HAP-1 (cell line): ENCODE data around the gene BEAN1.
A peak's percentile ranks its signal among the peaks of the same experiment; 100 is the strongest.

ENCODE experiments used
- DNase-seq, 2 experiments: peaks; one replicate each; pipeline ENCODE4 v3.0.0-alpha.2; 2016 to 2020; ENCODE audit warnings: low spot score in 2 of 2
- H3K27me3 ChIP-seq: fragments of 250-450 bp; sonication (Bioruptor Pico); 2 replicates; pipeline ENCODE4 v1.5.1; 2020; ENCODE audit warnings: low read depth, mild to moderate bottlenecking, moderate library complexity
- H3K36me3 ChIP-seq: fragments of 250-450 bp; sonication (Bioruptor Pico); replicated peaks from 2 replicates; pipeline ENCODE4 v1.5.1; 2020; ENCODE audit warnings: mild to moderate bottlenecking
- H3K4me1 ChIP-seq: fragments of 250-450 bp; sonication (Bioruptor Pico); 2 replicates; pipeline ENCODE4 v1.5.1; 2020; ENCODE audit warnings: mild to moderate bottlenecking
- H3K4me3 ChIP-seq: fragments of 250-450 bp; sonication (Bioruptor Pico); 2 replicates; pipeline ENCODE4 v1.5.1; 2020; ENCODE audit warnings: mild to moderate bottlenecking, moderate library complexity
- H3K9me3 ChIP-seq: fragments of 250-450 bp; sonication (Bioruptor Pico); 2 replicates; pipeline ENCODE4 v1.5.1; 2020; ENCODE audit warnings: mild to moderate bottlenecking, moderate library complexity
- in situ Hi-C: fragments of 300-500 bp; cut with MboI; formaldehyde crosslinking; loops from 3 replicates; pipeline ENCODE4 v1.14.3; 2020; ENCODE audit warnings: low sequenced_read_pairs, inconsistent platforms, mixed read lengths

Gene BEAN1

DNA sequence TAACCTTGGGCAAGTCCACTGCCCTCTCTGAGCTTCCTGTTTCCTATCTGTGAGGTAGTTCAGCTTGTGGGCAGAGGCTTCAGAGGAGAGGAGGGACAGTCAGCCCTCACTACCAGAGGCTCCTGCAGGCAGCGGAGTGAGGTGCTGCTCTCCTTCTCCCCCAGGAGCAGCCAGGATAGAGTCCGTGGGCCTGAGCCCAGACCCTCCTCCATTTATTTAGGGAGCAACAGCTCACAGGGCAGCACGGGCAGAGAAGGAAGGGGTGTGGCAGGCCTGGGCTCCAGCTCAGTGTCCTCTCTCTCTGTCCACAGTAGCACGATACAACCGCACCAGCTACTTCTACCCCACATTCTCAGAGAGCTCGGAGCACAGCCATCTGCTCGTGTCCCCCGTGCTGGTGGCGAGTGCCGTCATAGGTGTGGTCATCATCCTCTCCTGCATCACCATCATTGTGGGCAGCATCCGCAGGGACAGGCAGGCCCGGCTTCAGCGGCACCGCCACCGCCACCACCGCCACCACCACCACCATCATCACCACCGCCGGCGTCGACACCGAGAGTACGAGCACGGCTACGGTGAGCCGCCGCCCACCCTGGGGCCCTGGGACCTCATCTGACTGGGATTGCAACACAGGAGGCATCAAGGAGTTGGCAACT lies 42.3 kb downstream of the BEAN1 start:
- in situ Hi-C loops = no loop called here

GRCh38 chr16:66469947-66470546 lies 43.0 kb downstream of the BEAN1 start:
- H3K9me3 ChIP-seq = no peaks in the 10 kb centered on the region
- in situ Hi-C loops = no loop called here

More for the DNA sequence above, 42.3 kb downstream of the BEAN1 start:
- Histone ChIP-seq H3K4me3 (no peak overlapping the region), H3K4me1 (no peaks in the 10 kb centered on the region), H3K27me3 (peaks cover 11% of the 10 kb centered on the region), H3K36me3 (no peaks in the 10 kb centered on the region), H3K9me3 (no peaks in the 10 kb centered on the region)
- DNase-seq = no peak

GRCh38 chr16:66470556-66470955 lies 43.5 kb downstream of the BEAN1 start:
- Histone ChIP-seq H3K27me3 (peaks cover 10% of the 10 kb centered on the region), H3K4me3 (no peak overlapping the region), H3K9me3 (no peaks in the 10 kb centered on the region), H3K36me3 (no peaks in the 10 kb centered on the region), H3K4me1 (no peaks in the 10 kb centered on the region)
- no peak for DNase-seq
- in situ Hi-C loops = no loop called here

More at GRCh38 chr16:66469947-66470546, 43.0 kb downstream of the BEAN1 start:
- Histone ChIP-seq H3K4me3 (no peak overlapping the region), H3K4me1 (no peaks in the 10 kb centered on the region), H3K36me3 (no peaks in the 10 kb centered on the region), H3K27me3 (peaks cover 11% of the 10 kb centered on the region)
- DNase-seq = no peak

GRCh38 chr16:66471264-66471663 lies 44.2 kb downstream of the BEAN1 start:
- in situ Hi-C loops = no loop called here

DNA sequence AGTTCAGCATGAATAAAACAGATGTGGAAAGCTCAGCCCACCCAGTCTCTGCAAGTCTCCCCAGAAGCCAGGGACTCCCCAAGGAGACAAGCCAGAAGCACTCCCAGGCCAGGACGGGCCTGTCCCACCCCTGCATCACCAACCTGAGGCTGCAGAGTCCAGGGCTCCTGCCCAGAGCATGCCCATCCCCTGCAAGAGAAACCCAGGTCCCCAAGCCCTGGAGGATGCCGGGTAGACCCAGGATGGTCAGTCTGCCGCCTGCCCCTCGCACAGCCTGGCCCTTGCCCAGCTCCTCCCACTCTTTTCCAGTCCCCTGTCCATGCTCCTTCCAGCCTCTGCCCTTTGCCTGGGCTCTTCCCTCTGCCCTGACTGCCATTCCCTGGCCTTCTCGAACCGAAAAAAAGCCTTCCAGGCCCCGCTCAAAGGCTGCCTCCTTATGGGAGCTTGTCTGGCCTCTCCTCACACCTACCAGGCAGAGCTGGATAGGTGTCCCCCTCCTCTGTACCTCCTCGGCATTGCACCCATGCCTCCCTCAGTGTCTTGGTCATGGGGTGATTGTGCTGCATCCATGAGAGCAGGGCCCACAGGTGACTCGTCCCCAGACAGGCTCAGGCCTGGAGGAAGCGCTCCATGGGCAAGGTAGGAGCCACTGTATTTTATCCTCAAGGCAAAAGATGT lies 44.8 kb downstream of the BEAN1 start:
- H3K4me1 ChIP-seq = no peaks in the 10 kb centered on the region
- H3K9me3 ChIP-seq = no peaks in the 10 kb centered on the region
- DNase-seq = no peak
- H3K4me3 ChIP-seq = no peak overlapping the region
- H3K27me3 ChIP-seq = peaks cover 13% of the 10 kb centered on the region
- no peaks in the 10 kb centered on the region for H3K36me3 ChIP-seq
- in situ Hi-C loops = no loop called here

More at GRCh38 chr16:66471264-66471663, 44.2 kb downstream of the BEAN1 start:
- H3K27me3 ChIP-seq = peaks cover 11% of the 10 kb centered on the region
- no peak overlapping the region for H3K4me3 ChIP-seq
- H3K9me3 ChIP-seq = no peaks in the 10 kb centered on the region
- no peaks in the 10 kb centered on the region for H3K36me3 ChIP-seq
- H3K4me1 ChIP-seq = no peaks in the 10 kb centered on the region
- no peak for DNase-seq

DNA sequence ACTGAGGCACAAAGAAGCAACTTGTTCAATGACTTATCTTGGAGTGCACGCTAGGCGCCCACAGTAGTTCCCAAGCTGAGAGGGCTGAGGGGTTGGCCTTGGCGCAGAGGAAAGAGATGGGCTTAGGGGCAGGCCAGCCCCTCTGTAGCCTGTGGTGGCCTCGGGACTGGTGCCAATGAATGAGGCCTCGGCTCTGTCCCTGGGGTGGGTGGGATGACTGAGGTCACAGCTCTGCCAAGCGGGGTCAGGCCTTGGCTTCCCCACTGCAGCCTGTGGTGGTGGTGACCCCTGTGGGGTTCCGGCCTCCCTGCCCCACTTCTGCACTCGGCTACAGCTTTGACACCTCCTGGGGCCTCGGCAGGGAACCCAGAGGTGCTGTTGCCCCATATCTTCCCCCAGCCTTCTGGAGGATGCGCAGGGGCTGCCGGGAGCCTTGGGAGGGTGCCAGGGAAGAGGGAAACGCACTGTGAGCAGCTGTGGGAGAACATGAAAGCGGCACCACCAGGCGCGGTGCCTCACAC lies 46.0 kb downstream of the BEAN1 start:
- no peaks in the 10 kb centered on the region for H3K36me3 ChIP-seq
- no peak overlapping the region for H3K4me3 ChIP-seq
- no peak for DNase-seq
- no peaks in the 10 kb centered on the region for H3K4me1 ChIP-seq
- H3K27me3 ChIP-seq = peaks cover 13% of the 10 kb centered on the region
- no peaks in the 10 kb centered on the region for H3K9me3 ChIP-seq
- in situ Hi-C loops = no loop called here

DNA sequence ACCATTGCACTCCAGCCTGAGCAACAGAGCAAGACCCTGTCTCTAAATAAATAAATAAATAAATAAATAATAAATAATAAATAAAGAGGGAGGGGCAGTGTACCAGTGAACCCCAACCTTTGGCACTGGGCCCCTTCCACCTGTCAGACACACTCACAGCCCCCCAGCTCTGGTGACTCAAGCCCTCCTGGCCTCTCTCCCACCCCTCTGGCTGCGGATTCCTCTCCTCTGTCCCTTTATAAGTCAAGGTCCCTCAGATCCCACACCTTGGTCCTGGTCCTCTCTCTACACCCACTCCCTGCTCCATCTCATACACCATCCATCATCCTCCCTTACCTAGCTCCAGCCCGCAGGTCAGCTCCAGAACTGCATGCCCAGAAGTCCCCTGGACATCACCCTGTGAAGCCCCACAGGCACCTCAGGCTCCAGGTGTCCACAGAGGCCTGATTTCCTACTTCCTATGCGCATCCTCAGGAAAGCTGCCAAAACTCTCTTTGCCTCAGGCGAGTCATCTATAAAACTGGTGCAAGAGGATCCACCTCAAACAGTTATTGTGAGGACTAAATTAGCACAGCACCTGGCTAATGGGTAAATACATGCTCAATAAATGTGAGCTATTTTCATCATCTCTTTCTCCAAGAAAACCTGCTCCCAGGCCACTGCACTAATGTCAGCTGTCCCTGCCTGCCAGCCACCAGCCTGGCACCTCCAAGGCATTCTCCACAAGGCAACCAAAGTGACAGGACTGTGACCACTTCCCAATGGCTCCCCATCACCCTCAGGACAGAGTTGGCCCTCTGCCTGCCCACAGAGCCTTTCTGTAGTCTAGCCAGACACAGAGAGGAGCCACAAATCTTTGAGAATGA lies 46.8 kb downstream of the BEAN1 start:
- Histone ChIP-seq H3K36me3 (no peaks in the 10 kb centered on the region), H3K27me3 (peaks cover 13% of the 10 kb centered on the region), H3K4me3 (no peak overlapping the region), H3K4me1 (no peaks in the 10 kb centered on the region), H3K9me3 (no peaks in the 10 kb centered on the region)
- DNase-seq = no peak
- in situ Hi-C loops = no loop called here

GRCh38 chr16:66474750-66475199 lies 47.7 kb downstream of the BEAN1 start:
- no peak for DNase-seq
- H3K36me3 ChIP-seq = no peaks in the 10 kb centered on the region

DNA sequence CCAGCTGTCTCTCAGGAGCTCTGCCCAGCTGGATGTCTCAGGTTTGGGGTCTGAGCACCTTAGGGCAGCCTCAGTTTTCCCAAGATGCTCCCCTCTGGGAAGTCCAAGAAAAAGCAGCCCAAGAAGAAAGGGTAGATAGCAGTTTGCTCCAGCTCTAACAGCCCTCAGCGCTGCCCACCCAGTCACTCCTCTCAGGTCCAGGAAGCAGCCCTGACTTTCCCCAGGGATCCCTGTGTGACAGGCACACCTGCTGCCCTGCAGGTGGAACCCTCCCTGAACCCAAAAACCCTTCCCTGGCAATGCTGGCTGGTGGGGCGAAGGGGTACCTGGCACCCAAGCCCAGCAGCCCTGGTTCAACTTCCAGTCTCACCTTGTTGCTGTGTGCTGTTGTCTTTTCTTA lies 48.1 kb downstream of the BEAN1 start:
- Histone ChIP-seq H3K9me3 (no peaks in the 10 kb centered on the region), H3K36me3 (no peaks in the 10 kb centered on the region), H3K4me3 (no peak overlapping the region), H3K27me3 (peaks cover 13% of the 10 kb centered on the region), H3K4me1 (no peaks in the 10 kb centered on the region)
- DNase-seq = no peak
- in situ Hi-C loops = loop anchor here (5.0 kb wide), 1 partner anchor 63 kb away; no protein-coding TSS in a partner anchor

More at GRCh38 chr16:66474750-66475199, 47.7 kb downstream of the BEAN1 start:
- H3K4me1 ChIP-seq = no peaks in the 10 kb centered on the region
- H3K9me3 ChIP-seq = no peaks in the 10 kb centered on the region
- no peak overlapping the region for H3K4me3 ChIP-seq
- in situ Hi-C loops = loop anchor here (5.0 kb wide), 1 partner anchor 62 kb away; no protein-coding TSS in a partner anchor
- H3K27me3 ChIP-seq = peaks cover 13% of the 10 kb centered on the region

GRCh38 chr16:66476328-66477027 lies 49.4 kb downstream of the BEAN1 start:
- H3K4me3 ChIP-seq = no peak overlapping the region
- H3K4me1 ChIP-seq = no peaks in the 10 kb centered on the region
- peaks cover 13% of the 10 kb centered on the region for H3K27me3 ChIP-seq
- DNase-seq = peak; percentile 9 to 77
- no peaks in the 10 kb centered on the region for H3K9me3 ChIP-seq
- in situ Hi-C loops = loop anchor here (5.0 kb wide), 1 partner anchor 64 kb away; no protein-coding TSS in a partner anchor
- H3K36me3 ChIP-seq = no peaks in the 10 kb centered on the region

DNA sequence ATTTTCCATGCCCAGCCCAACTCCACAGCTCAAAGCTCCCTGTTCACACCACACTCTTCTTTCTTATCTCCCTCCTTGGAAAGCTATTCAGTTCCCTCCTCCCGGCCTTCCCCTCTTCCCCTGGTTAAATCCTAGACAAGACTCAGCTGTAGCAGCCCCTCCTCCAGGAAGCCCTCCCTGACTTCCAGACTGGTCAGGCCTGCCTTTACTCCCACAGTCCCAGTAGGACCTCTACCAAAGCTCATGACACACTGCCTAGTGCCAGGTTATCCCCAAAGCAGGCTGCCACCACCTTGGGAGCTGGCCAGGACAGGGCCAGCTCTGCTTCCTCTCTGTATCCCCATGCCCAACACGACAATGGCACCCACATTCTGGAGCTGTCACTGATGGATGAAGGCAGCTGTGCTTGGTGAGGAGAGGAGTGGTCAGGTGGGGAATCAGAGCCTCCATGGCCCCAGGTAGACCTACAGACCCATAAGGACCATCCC lies 50.0 kb downstream of the BEAN1 start:
- in situ Hi-C loops = loop anchor here (5.0 kb wide), 1 partner anchor 65 kb away; no protein-coding TSS in a partner anchor

GRCh38 chr16:66478733-66479511 lies 51.8 kb downstream of the BEAN1 start:
- in situ Hi-C loops = loop anchor here (5.0 kb wide), 1 partner anchor 67 kb away; no protein-coding TSS in a partner anchor
- Histone ChIP-seq H3K4me3 (no peak overlapping the region), H3K27me3 (peaks cover 13% of the 10 kb centered on the region), H3K36me3 (no peaks in the 10 kb centered on the region), H3K9me3 (no peaks in the 10 kb centered on the region), H3K4me1 (no peaks in the 10 kb centered on the region)
- peak; percentile 64 to 83 for DNase-seq

More for the DNA sequence above, 50.0 kb downstream of the BEAN1 start:
- Histone ChIP-seq H3K36me3 (no peaks in the 10 kb centered on the region), H3K27me3 (peaks cover 13% of the 10 kb centered on the region), H3K4me1 (no peaks in the 10 kb centered on the region), H3K4me3 (no peak overlapping the region), H3K9me3 (no peaks in the 10 kb centered on the region)
- DNase-seq = no peak
